Neural crest cell (in vitro differentiated cells): ENCODE data around the gene ASIC5. TPM values are rescaled to one million over a fixed set of nuclear protein-coding genes. Genes with fewer than 3 reads are reported as not detected.

Experiments
- DNase-seq: peaks from one replicate; pipeline ENCODE4 v3.0.0; 2021; ENCODE audit warnings: low read depth, mixed read lengths, low spot score
- H3K27ac Mint-ChIP-seq: one replicate; pipeline ENCODE4 v1.8.0; 2021; ENCODE audit warnings: mild to moderate bottlenecking, mixed read lengths; ENCODE audit not compliant: unreplicated experiment
- H3K27me3 Mint-ChIP-seq: 2 replicates; pipeline ENCODE4 v1.8.0; 2021; ENCODE audit warnings: low read depth, mild to moderate bottlenecking, mixed read lengths
- H3K36me3 Mint-ChIP-seq: 2 replicates; pipeline ENCODE4 v1.8.0; 2021; ENCODE audit warnings: low read depth, mild to moderate bottlenecking, mixed read lengths
- H3K4me1 Mint-ChIP-seq: 2 replicates; pipeline ENCODE4 v1.8.0; 2021; ENCODE audit warnings: mixed read lengths
- H3K4me3 Mint-ChIP-seq: one replicate; pipeline ENCODE4 v1.8.0; 2021; ENCODE audit warnings: mild to moderate bottlenecking, mixed read lengths
- H3K9me3 Mint-ChIP-seq: 2 replicates; pipeline ENCODE4 v1.8.0; 2021; ENCODE audit warnings: mixed read lengths
- CTCF ChIP-seq: fragments of 200-600 bp; sonication (generic); conservative IDR thresholded peaks from 2 replicates; pipeline ENCODE4 v1.5.0; 2021; ENCODE audit warnings: antibody characterized with exemption, mild to moderate bottlenecking
- total RNA-seq: library from RNA; stranded (reverse); gene quantifications from 2 replicates; pipeline ENCODE4 v1.2.1, GENCODE V29; 2021

Gene ASIC5
- total RNA-seq, 1 donor from 2014 or later = not detected

GRCh38 chr4:155887847-155888570 lies 21.9 kb upstream of the ASIC5 start:
- Mint-ChIP-seq H3K27me3 (no peaks in the 10 kb centered on the region), H3K27ac (no peak overlapping the region), H3K4me3 (no peak overlapping the region), H3K4me1 (peaks cover 4% of the 10 kb centered on the region), H3K36me3 (peaks cover 7% of the 10 kb centered on the region), H3K9me3 (peaks cover 13% of the 10 kb centered on the region)
- no peak for DNase-seq
- TF ChIP-seq CTCF = no peak

- no peak for DNase-seq
- no peak overlapping the region for H3K4me3 Mint-ChIP-seq
- no peak for TF ChIP-seq CTCF
- no peaks in the 10 kb centered on the region for H3K27me3 Mint-ChIP-seq
- no peak overlapping the region for H3K27ac Mint-ChIP-seq
- peaks cover 13% of the 10 kb centered on the region for H3K9me3 Mint-ChIP-seq
- H3K4me1 Mint-ChIP-seq = peaks cover 4% of the 10 kb centered on the region
- H3K36me3 Mint-ChIP-seq = peaks cover 9% of the 10 kb centered on the region
Measured at GRCh38 chr4:155887045-155887444, 21.0 kb upstream of the ASIC5 start.

GRCh38 chr4:155885666-155886065 lies 19.6 kb upstream of the ASIC5 start:
- Mint-ChIP-seq H3K27ac (no peak overlapping the region), H3K27me3 (no peaks in the 10 kb centered on the region), H3K9me3 (peaks cover 6% of the 10 kb centered on the region), H3K4me1 (peaks cover 4% of the 10 kb centered on the region), H3K36me3 (peaks cover 6% of the 10 kb centered on the region), H3K4me3 (no peak overlapping the region)
- no peak for DNase-seq
- TF ChIP-seq CTCF = no peak

GRCh38 chr4:155883895-155884294 lies 17.8 kb upstream of the ASIC5 start:
- H3K36me3 Mint-ChIP-seq = peaks cover 6% of the 10 kb centered on the region
- H3K9me3 Mint-ChIP-seq = peaks cover 9% of the 10 kb centered on the region
- H3K27ac Mint-ChIP-seq = no peak overlapping the region

GRCh38 chr4:155881555-155881954 lies 15.5 kb upstream of the ASIC5 start:
- Mint-ChIP-seq H3K27me3 (no peaks in the 10 kb centered on the region), H3K36me3 (peaks cover 6% of the 10 kb centered on the region), H3K9me3 (peaks cover 9% of the 10 kb centered on the region), H3K27ac (no peak overlapping the region), H3K4me3 (no peak overlapping the region), H3K4me1 (peaks cover 4% of the 10 kb centered on the region)
- TF ChIP-seq CTCF = no peak
- no peak for DNase-seq

More at GRCh38 chr4:155883895-155884294, 17.8 kb upstream of the ASIC5 start:
- DNase-seq = no peak
- Mint-ChIP-seq H3K4me3 (no peak overlapping the region), H3K4me1 (peaks cover 4% of the 10 kb centered on the region), H3K27me3 (no peaks in the 10 kb centered on the region)
- TF ChIP-seq CTCF = no peak
